K562 (cell line): ENCODE data around the gene ANKFN1. TPM values are rescaled to one million over a fixed set of nuclear protein-coding genes. Genes with fewer than 3 reads are reported as not detected.

Source experiments
- ATAC-seq: fragments of 200-7000 bp; cut with Tn5 transposase; 3 replicates; pipeline ENCODE4 v1.9.1; 2020; ENCODE audit warnings: moderate library complexity
- BruUV-seq: library from RNA; stranded (reverse); fragments of 400-500 nt; replicated peaks from 2 replicates; lab custom pipeline; 2021; lab: Mats Ljungman, UMichigan
- CTCF ChIA-PET: fragments of 300-600 bp; formaldehyde crosslinking; extraction: SDS; loops from one replicate; lab custom pipeline; 2021; ENCODE audit warnings: low intra/inter-chr PET ratio; lab: Yijun Ruan, JAX
- POLR2A ChIA-PET: fragments of 300-600, 350-650 bp; sonication (Branson Sonifier 250); formaldehyde crosslinking; extraction: SDS; loops from one replicate; lab custom pipeline; 2021; ENCODE audit warnings: antibody characterized with exemption, inconsistent platforms; lab: Yijun Ruan, JAX
- DNase-seq, 4 experiments: peaks; one replicate each; pipeline versions ENCODE4 v3.0.0 to v3.0.0-alpha.2; 2011 to 2018; ENCODE audit warnings: low spot score in 3 of 4, mixed read lengths in 3 of 4; ENCODE audit errors: extremely low read depth in 1 of 4
- FAIRE-seq: peaks from 2 replicates; lab custom pipeline; 2011; peaks lifted over from hg19 to GRCh38; lab: Jason Lieb, UNC
- H2AFZ ChIP-seq: 2 replicates; pipeline ENCODE4 v1.6.0; 2011; ENCODE audit warnings: low read depth, low read length, control low read depth, inconsistent platforms
- H3K27ac ChIP-seq: fragments of 200-600 bp; 3 replicates; pipeline ENCODE4 v1.8.0; 2011; ENCODE audit warnings: low read depth, mild to moderate bottlenecking, control low read depth, inconsistent platforms, low read length, moderate library complexity, mixed read lengths; ENCODE audit errors: extremely low read depth
- H3K27me3 ChIP-seq, 2 experiments: fragments of 300-600 bp in 1 of 2; 2 replicates in 1 of 2; 3 replicates in 1 of 2; pipeline versions ENCODE4 v1.6.0 to v1.8.0; 2011; ENCODE audit warnings: inconsistent platforms in 2 of 2, low read length in 2 of 2, mild to moderate bottlenecking in 1 of 2, mixed read lengths in 1 of 2, moderate library complexity in 1 of 2; ENCODE audit not compliant: control insufficient read depth in 2 of 2, insufficient read depth in 2 of 2
- H3K36me3 ChIP-seq: fragments of 300-600 bp; 3 replicates; pipeline ENCODE4 v1.8.0; 2011; ENCODE audit warnings: mild to moderate bottlenecking, low read length, inconsistent platforms; ENCODE audit not compliant: control insufficient read depth, insufficient read depth
- H3K4me1 ChIP-seq, 2 experiments: fragments of 200-600 bp in 1 of 2; replicated peaks in 1 of 2; 2 replicates in 1 of 2; 3 replicates in 1 of 2; pipeline versions ENCODE4 v1.5.1 to v1.8.0; 2011; ENCODE audit warnings: inconsistent platforms in 2 of 2, low read length in 2 of 2, mild to moderate bottlenecking in 1 of 2, mixed read lengths in 1 of 2, moderate library complexity in 1 of 2; ENCODE audit not compliant: control insufficient read depth in 2 of 2, insufficient read depth in 2 of 2
- H3K4me2 ChIP-seq: 2 replicates; pipeline ENCODE4 v1.6.1; 2011; ENCODE audit warnings: low read length, control low read depth, inconsistent platforms, mixed read lengths; ENCODE audit not compliant: insufficient read depth
- H3K4me3 ChIP-seq: fragments of 200-600 bp; sonication (generic), shearing (Covaris generic); 2 replicates; pipeline ENCODE4 v1.5.1; 2016; ENCODE audit warnings: control low read depth, inconsistent platforms
- H3K79me2 ChIP-seq: fragments of 200-600 bp; 3 replicates; pipeline ENCODE4 v1.8.0; 2011; ENCODE audit warnings: low read length, inconsistent platforms; ENCODE audit not compliant: control insufficient read depth, insufficient read depth
- H3K9ac ChIP-seq, 2 experiments: 2 replicates each; pipeline versions ENCODE4 v1.6.0 to v1.6.1; 2011; ENCODE audit warnings: low read depth in 2 of 2, low read length in 2 of 2, control low read depth in 1 of 2, inconsistent platforms in 1 of 2, mild to moderate bottlenecking in 1 of 2, mixed read lengths in 1 of 2; ENCODE audit not compliant: insufficient read depth in 1 of 2
- H3K9me1 ChIP-seq: one replicate; pipeline ENCODE4 v1.6.0; 2011; ENCODE audit warnings: inconsistent platforms, mild to moderate bottlenecking, low read length, moderate library complexity; ENCODE audit not compliant: control insufficient read depth, insufficient read depth
- H3K9me3 ChIP-seq: replicated peaks from 2 replicates; pipeline ENCODE4 v1.5.1; 2011; ENCODE audit warnings: low read depth, low read length, inconsistent platforms; ENCODE audit not compliant: control insufficient read depth, insufficient read depth
- H4K20me1 ChIP-seq: replicated peaks from 2 replicates; pipeline ENCODE4 v1.6.1; 2011; ENCODE audit warnings: low read length, inconsistent platforms, mixed read lengths; ENCODE audit not compliant: control insufficient read depth, insufficient read depth
- DACH1 ChIP-seq: fragments of 450-650 bp; IDR thresholded peaks from 2 replicates; pipeline ENCODE4 v1.6.1; 2018; ENCODE audit not compliant: partially characterized antibody
- EGR1 ChIP-seq: fragments of 450-650 bp; conservative IDR thresholded peaks from 2 replicates; pipeline ENCODE4 v1.6.1; 2017; ENCODE audit warnings: mild to moderate bottlenecking
- FOXK2 ChIP-seq, 2 experiments: fragments of 450-650 bp; IDR thresholded peaks in 1 of 2; conservative IDR thresholded peaks in 1 of 2; 2 replicates each; pipeline ENCODE4 v1.6.1; 2016; ENCODE audit warnings: low read depth in 2 of 2, mild to moderate bottlenecking in 1 of 2
- IRF2 ChIP-seq: sonication (generic); formaldehyde crosslinking; IDR thresholded peaks from 2 replicates; pipeline ENCODE4 v1.8.1; 2022; ENCODE audit warnings: mild to moderate bottlenecking, missing genetic modification reagents
- PHTF2 ChIP-seq: fragments of 250-450 bp; sonication (Bioruptor Pico); IDR thresholded peaks from 2 replicates; pipeline ENCODE4 v1.5.0; 2021; ENCODE audit warnings: mild to moderate bottlenecking
- SIN3A ChIP-seq, 2 experiments: fragments of 150-350 bp in 1 of 2; IDR thresholded peaks; 2 replicates each; pipeline ENCODE4 v1.6.1; 2011 to 2016; ENCODE audit warnings: borderline replicate concordance in 2 of 2, low read depth in 2 of 2, low read length in 2 of 2, mild to moderate bottlenecking in 2 of 2, moderate library complexity in 2 of 2; ENCODE audit not compliant: control insufficient read depth in 1 of 2
- YBX1 ChIP-seq: fragments of 450-650 bp; IDR thresholded peaks from 2 replicates; pipeline ENCODE4 v1.7.1; 2016; ENCODE audit warnings: mild to moderate bottlenecking
- ZNF174 ChIP-seq: fragments of 250-450 bp; sonication (Bioruptor Pico); IDR thresholded peaks from 2 replicates; pipeline ENCODE4 v1.4.0; 2020; ENCODE audit warnings: mild to moderate bottlenecking
- WGBS: fragments of 100-300 bp; shearing (Covaris generic); methylation state at CpG from one replicate; pipeline ENCODE4 v1.1.6; 2016; ENCODE audit warnings: low coverage, mixed read lengths; ENCODE audit not compliant: insufficient coverage; ENCODE audit errors: missing lambda C conversion rate; 5-methylcytosine and 5-hydroxymethylcytosine counted together
- in situ Hi-C: fragments of 300-500 bp; cut with MboI; formaldehyde crosslinking; loops from 4 replicates; pipeline ENCODE4 v1.15.0; 2018; ENCODE audit warnings: inconsistent platforms, mixed read lengths
- intact Hi-C: fragments of 100-400 bp; cut with micrococcal nuclease; formaldehyde crosslinking; loops from 2 replicates; pipeline ENCODE4 v1.14.2; 2022
- polyA plus RNA-seq, 8 experiments: library from polyadenylated mRNA; depleted of rRNA in 4 of 8; stranded (reverse) in 5 of 8; unstranded in 3 of 8; fragments of >200 nt; fragmentation: Nextera tagmentation in 2 of 8; fragmentation: Illumina TruSeq in 1 of 8; extraction: Ambion mirVana in 2 of 8; extraction: Trizol in 1 of 8; gene quantifications; 2 replicates each; pipeline versions ENCODE4 v1.2.1 to v1.2.3, GENCODE V29; 2011 to 2014; ENCODE audit warnings: inconsistent platforms in 1 of 8, missing spikeins in 1 of 8
- total RNA-seq, 7 experiments: library from RNA; depleted of rRNA in 6 of 7; stranded (reverse); fragments of >200 nt in 6 of 7; fragmentation: Illumina TruSeq in 2 of 7; extraction: Trizol in 2 of 7; gene quantifications; 2 replicates each; pipeline versions ENCODE4 v1.2.1 to v1.2.3, GENCODE V29; 2011 to 2021; ENCODE audit warnings: low replicate concordance in 1 of 7
- TF ChIP-seq, protein P1 (sequence below): sonication (generic); formaldehyde crosslinking; IDR thresholded peaks from 2 replicates; pipeline ENCODE4 v1.8.0; 2023; ENCODE audit warnings: mild to moderate bottlenecking, missing genetic modification reagents
- TF ChIP-seq, protein P2 (sequence below): fragments of 450-650 bp; IDR thresholded peaks from 2 replicates; pipeline ENCODE4 v1.6.1; 2016; ENCODE audit warnings: low read depth, mild to moderate bottlenecking, moderate library complexity

The ANKFN1 gene
- total and polyA plus RNA-seq, 9 of the 15 experiments (the other 6 are each of a cell fraction or from before 2014, with no cell fraction given), result 0.04 to 0.39 (median 0.15) TPM; not detected in 1

DNA sequence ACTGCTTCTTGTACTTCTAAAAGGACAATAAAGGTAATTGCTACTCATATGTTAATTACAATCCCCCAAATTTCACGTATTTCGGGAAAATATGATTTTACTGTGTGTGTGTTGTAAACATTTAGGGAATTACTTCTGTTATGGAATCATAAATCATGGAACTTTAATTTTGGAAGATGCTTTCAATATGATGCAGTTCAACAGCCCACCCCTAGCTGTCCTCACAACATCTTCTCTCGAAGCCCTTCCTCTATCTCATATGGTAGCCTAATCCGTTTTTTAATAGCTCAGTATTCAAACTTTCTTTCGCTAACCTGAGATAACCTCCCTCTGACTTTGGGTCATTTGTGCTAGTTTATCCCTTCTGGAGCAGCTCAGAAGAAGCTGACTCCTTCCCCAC is 78.4 kb downstream of the ANKFN1 start:
- H2AFZ ChIP-seq, result no peak overlapping the region
- no peak for TF ChIP-seq PHTF2
- no peak for TF ChIP-seq FOXK2 (conservative IDR thresholded peaks at IDR 0.05 in 1 of 2, IDR thresholded peaks at IDR 0.05 in 1 of 2; ENCODE audit: low read depth in 2 of 2)
- no peak for TF ChIP-seq SIN3A (IDR thresholded peaks at IDR 0.05; ENCODE audit: borderline replicate concordance in 2 of 2, control insufficient read depth in 1 of 2, low read depth in 2 of 2, low read length in 2 of 2)
- TF ChIP-seq EGR1, result no peak
- no peak for TF ChIP-seq ZNF174 (CRISPR knock-in tag)
- TF ChIP-seq, protein P1, sequence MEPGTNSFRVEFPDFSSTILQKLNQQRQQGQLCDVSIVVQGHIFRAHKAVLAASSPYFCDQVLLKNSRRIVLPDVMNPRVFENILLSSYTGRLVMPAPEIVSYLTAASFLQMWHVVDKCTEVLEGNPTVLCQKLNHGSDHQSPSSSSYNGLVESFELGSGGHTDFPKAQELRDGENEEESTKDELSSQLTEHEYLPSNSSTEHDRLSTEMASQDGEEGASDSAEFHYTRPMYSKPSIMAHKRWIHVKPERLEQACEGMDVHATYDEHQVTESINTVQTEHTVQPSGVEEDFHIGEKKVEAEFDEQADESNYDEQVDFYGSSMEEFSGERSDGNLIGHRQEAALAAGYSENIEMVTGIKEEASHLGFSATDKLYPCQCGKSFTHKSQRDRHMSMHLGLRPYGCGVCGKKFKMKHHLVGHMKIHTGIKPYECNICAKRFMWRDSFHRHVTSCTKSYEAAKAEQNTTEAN (CRISPR knock-in tag), result no peak
- TF ChIP-seq IRF2 (CRISPR knock-in tag), result no peak
- TF ChIP-seq DACH1, result no peak
- TF ChIP-seq YBX1, result no peak
- TF ChIP-seq, protein P2, sequence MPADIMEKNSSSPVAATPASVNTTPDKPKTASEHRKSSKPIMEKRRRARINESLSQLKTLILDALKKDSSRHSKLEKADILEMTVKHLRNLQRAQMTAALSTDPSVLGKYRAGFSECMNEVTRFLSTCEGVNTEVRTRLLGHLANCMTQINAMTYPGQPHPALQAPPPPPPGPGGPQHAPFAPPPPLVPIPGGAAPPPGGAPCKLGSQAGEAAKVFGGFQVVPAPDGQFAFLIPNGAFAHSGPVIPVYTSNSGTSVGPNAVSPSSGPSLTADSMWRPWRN, result no peak
- no peaks in the 10 kb centered on the region for H3K9me3 ChIP-seq
- H3K9me1 ChIP-seq, result no peaks in the 10 kb centered on the region
- H3K27ac ChIP-seq, result no peak overlapping the region
- in situ Hi-C loops, result no loop called here
- H3K4me1 ChIP-seq, result no peaks in the 10 kb centered on the region
- BruUV-seq, result no TSS peak
- ATAC-seq, result no peak
- ChIA-PET CTCF (no interaction called here), POLR2A (interaction anchor here (1.2 kb wide), 1 partner anchor 15 kb away, joined by 3 read pairs; no protein-coding TSS in a partner anchor)
- H3K4me3 ChIP-seq, result no peak overlapping the region
- intact Hi-C loops, result no loop called here
- no peaks in the 10 kb centered on the region for H4K20me1 ChIP-seq
- no peak overlapping the region for H3K9ac ChIP-seq
- H3K4me2 ChIP-seq, result no peak overlapping the region
- DNase-seq, result no peak
- no peaks in the 10 kb centered on the region for H3K27me3 ChIP-seq
- FAIRE-seq, result no peak
- no peaks in the 10 kb centered on the region for H3K36me3 ChIP-seq
- WGBS, result 0% methylated on average over 5 of the region's 5 CpGs
- no peaks in the 10 kb centered on the region for H3K79me2 ChIP-seq
